Measurements from ENCODE around the gene MRGPRF.

MRGPRF gene

GRCh38 chr11:68955607-68955958, 57.5 kb downstream of the MRGPRF start:
- no peak overlapping the region for H3K4me3 ChIP-seq (ENCODE audit: low read depth, low read length)
- in situ Hi-C loops (cut with HindIII; ENCODE audit: low sequenced_read_pairs): no loop called here
- TF ChIP-seq CTCF (IDR thresholded peaks at IDR 0.05; ENCODE audit: low read depth, low read length): no peak
- DNase-seq (ENCODE audit: low read depth, low spot score): no peak

DNA sequence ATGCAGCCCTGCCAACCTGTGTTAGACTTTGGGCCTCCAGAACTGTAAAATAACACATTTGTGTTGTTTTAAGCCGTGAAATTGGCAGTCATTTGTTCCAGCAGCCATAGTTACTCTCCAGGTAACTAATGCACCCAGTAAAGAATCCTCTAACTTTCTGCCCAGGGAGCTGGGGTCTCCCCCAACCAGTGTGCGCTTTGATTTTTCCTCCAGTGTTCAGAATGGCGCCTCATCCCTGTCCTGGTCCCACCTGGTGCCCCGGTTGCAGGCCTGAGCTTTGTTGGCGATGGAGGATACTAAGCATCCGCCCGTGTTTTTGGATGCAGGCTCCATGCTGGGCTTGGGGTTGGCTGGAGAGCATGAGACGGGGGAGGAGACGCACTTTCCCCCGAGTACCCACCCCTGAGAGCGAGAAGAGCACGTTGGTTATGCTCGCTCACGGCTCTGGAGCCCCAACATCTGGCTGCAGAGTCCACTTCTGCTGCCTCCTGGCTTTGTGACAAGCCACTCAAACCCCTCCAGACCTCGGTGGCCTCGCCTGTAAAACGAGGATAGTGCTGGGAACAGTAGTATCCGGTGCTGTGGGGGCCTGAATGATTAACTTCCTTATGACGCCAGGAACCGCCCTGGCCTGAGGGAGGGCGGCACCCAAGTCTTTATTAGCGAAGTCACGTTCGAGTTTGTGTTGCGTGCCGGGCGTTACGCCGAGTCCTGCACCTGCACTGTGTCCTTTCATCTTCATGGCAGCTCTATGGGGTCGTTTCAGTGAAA, 58.0 kb downstream of the MRGPRF start:
- DNase-seq (ENCODE audit: low read depth, low spot score): peak; percentile 19
- H3K4me3 ChIP-seq (ENCODE audit: low read depth, low read length): no peak overlapping the region
- in situ Hi-C loops (cut with HindIII; ENCODE audit: low sequenced_read_pairs): no loop called here
- TF ChIP-seq CTCF (IDR thresholded peaks at IDR 0.05; ENCODE audit: low read depth, low read length): no peak

Measured in astrocyte of the spinal cord (primary cell).